ENCODE data around the gene RTL3. TPM values are rescaled to one million over a fixed set of nuclear protein-coding genes. Genes with fewer than 3 reads are reported as not detected.

Gene RTL3
- total and polyA plus RNA-seq, 2 of the 4 experiments (the other 2 are of a cell fraction), result 1.1 TPM

GRCh38 chrX:78706071-78706470, 46.9 kb upstream of the RTL3 start:
- Histone ChIP-seq H3K4ac (ENCODE audit: low read depth, low read length) (no peak overlapping the region), H4K8ac (ENCODE audit: low read depth in 2 of 2, low read length in 2 of 2) (no peak overlapping the region), H3K14ac (replicated peaks; ENCODE audit: low read depth, low read length) (no peak overlapping the region), H3K9me3 (ENCODE audit: control insufficient read depth, insufficient read depth, low read length) (no peaks in the 10 kb centered on the region), H2BK5ac (ENCODE audit: low read depth, low read length, poor library complexity, severe bottlenecking) (no peak overlapping the region), H3K27ac (ENCODE audit: insufficient read depth, low read length) (no peak overlapping the region), H3K9me1 (ENCODE audit: insufficient read depth, low read length) (no peaks in the 10 kb centered on the region), H3K36me3 (ENCODE audit: control insufficient read depth, insufficient read depth, low read length) (no peaks in the 10 kb centered on the region), H3K9ac (ENCODE audit: low read depth, low read length) (no peak overlapping the region), H3K4me1 (ENCODE audit: control insufficient read depth, insufficient read depth, low read length) (no peaks in the 10 kb centered on the region), H3K18ac (ENCODE audit: low read depth, low read length) (no peak overlapping the region), H2BK15ac (ENCODE audit: low read depth, low read length) (no peak overlapping the region), H3K4me2 (ENCODE audit: low read depth, low read length) (no peak overlapping the region), H3K56ac (ENCODE audit: extremely low read depth, insufficient read depth, low read length) (no peak overlapping the region), H2AFZ (replicated peaks; ENCODE audit: low read length, poor library complexity) (no peak overlapping the region), H4K20me1 (ENCODE audit: insufficient read depth, low read length) (no peaks in the 10 kb centered on the region), H4K5ac (ENCODE audit: low read depth, low read length) (no peak overlapping the region), H2AK9ac (replicated peaks; ENCODE audit: low read depth, low read length, poor library complexity) (no peak overlapping the region), H3K27me3 (ENCODE audit: control insufficient read depth, insufficient read depth, low read length) (no peaks in the 10 kb centered on the region; the same call in 1 of the 2 replicates), H3K79me1 (ENCODE audit: low read depth in 1 of 2, low read length in 2 of 2) (no peaks in the 10 kb centered on the region), H3K23ac (ENCODE audit: low read depth, low read length) (no peak overlapping the region), H4K91ac (ENCODE audit: insufficient read depth, low read depth, low read length) (no peak overlapping the region), H3K4me3 (ENCODE audit: insufficient read depth, low read depth, low read length) (no peak overlapping the region), H2AK5ac (ENCODE audit: low read depth, low read length) (no peak overlapping the region), H2BK20ac (ENCODE audit: low read depth, low read length) (no peak overlapping the region), H2BK120ac (ENCODE audit: low read depth, low read length) (no peak overlapping the region)
- in situ Hi-C loops (cut with MboI; ENCODE audit: low sequenced_read_pairs) (no loop called here), dilution Hi-C loops (cut with HindIII; ENCODE audit: low sequenced_read_pairs, unreplicated experiment) (no loop called here), intact Hi-C loops (cut with micrococcal nuclease) (no loop called here)
- no TSS peak for BruUV-seq (replicated peaks)
- DNase-seq, result no peak
- no CpG with 5 or more reads among the region's 2 CpGs for WGBS, 2 experiments (ENCODE audit: extremely low coverage in 2 of 2, insufficient read length in 1 of 2)
- CTCF ChIA-PET, result no interaction called here
- POLR2A ChIA-PET (ENCODE audit: unreplicated experiment), result no interaction called here
- no peak for ATAC-seq (ENCODE audit: low read depth)
- TF ChIP-seq CHD1 (IDR thresholded peaks at IDR 0.05; ENCODE audit: low read depth, low read length), result no peak
- no peak for TF ChIP-seq CEBPB (IDR thresholded peaks at IDR 0.05; ENCODE audit: low read depth, low read length)
- TF ChIP-seq FOS (IDR thresholded peaks at IDR 0.05; ENCODE audit: low read depth, low read length), result no peak
- TF ChIP-seq RCOR1 (IDR thresholded peaks at IDR 0.05; ENCODE audit: insufficient replicate concordance, low read length), result no peak
- TF ChIP-seq MAFK (IDR thresholded peaks at IDR 0.05; ENCODE audit: low read depth, low read length), result no peak
- no peak for TF ChIP-seq NFE2L2 (IDR thresholded peaks at IDR 0.05; ENCODE audit: low read depth, low read length)
- TF ChIP-seq RFX5 (IDR thresholded peaks at IDR 0.05; ENCODE audit: low read depth, low read length), result no peak
- no peak for TF ChIP-seq POLR2A (IDR thresholded peaks at IDR 0.05; ENCODE audit: low read depth, low read length)
- no peak for TF ChIP-seq BHLHE40 (IDR thresholded peaks at IDR 0.05; ENCODE audit: low read depth, low read length)
- no peak for TF ChIP-seq CTCF (conservative IDR thresholded peaks at IDR 0.05; ENCODE audit: low read depth, low read length)
- no peak for TF ChIP-seq USF2 (IDR thresholded peaks at IDR 0.05; ENCODE audit: low read depth, low read length)

Data from IMR-90 (cell line).